DOHH2 (cell line): Measurements from ENCODE around the gene UMAD1.

Source experiments
- CTCF ChIP-seq: fragments of 200-600 bp; sonication (generic); IDR thresholded peaks from one replicate; pipeline ENCODE4 v1.5.1; 2014; ENCODE audit warnings: antibody characterized with exemption, mild to moderate bottlenecking, low read depth, low read length; ENCODE audit not compliant: poor library complexity, severe bottlenecking
- EZH2phosphoT487 ChIP-seq: fragments of 200-600 bp; sonication (generic); IDR thresholded peaks from 2 replicates; pipeline ENCODE4 v1.6.1; 2017; ENCODE audit warnings: borderline replicate concordance, mild to moderate bottlenecking, antibody characterized with exemption, low read length, moderate library complexity, mixed read lengths

GRCh38 chr7:7808156-7808555, 167.6 kb downstream of the UMAD1 start:
- no peak for TF ChIP-seq CTCF
- no peak for TF ChIP-seq EZH2phosphoT487
